ENCODE results near the gene TRAF1.

Gene TRAF1

DNA sequence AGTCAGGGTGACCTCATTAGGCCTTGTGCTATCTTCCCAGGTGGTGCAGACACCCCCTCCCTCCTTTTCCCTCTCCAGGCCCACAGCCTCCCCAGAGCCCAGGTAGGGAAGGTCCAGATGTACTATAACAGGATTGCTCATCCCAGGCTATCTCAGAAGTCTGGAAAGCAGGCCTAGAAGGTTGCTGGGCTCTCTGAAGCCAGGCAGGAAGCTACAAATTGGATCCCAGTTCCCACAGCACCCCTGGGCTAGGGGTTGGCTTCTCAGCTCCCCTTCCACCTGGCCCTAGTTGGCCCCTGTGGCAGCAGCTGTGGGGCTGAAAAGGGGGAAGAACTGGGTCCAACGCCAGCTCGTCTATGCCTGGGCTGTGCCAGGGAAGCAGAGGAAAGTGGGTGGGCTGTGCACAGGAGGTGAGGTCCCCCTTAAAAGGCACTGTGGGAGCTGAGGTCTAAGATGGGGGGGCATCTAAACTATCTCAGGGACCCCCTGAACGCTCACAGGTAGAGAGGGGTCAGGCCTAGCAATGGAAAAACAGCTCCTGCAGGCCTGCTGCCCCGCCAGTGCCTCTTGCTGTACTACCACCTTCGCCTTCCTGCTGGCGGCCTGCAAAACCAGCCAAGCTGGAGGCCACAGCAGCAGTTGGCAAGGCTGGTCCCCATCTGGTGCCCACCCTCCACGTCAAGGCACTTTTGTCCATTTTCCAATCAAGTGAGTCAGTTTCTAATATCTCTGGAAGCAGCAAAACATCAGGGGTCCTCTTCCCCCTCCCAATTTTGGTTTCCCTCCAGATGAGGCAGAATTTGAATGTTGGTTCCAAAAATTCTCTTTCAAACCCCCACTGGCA is 70.5 kb downstream of the TRAF1 start:
- DNase-seq (ENCODE audit: insufficient read length, low spot score) = no peak

DNA sequence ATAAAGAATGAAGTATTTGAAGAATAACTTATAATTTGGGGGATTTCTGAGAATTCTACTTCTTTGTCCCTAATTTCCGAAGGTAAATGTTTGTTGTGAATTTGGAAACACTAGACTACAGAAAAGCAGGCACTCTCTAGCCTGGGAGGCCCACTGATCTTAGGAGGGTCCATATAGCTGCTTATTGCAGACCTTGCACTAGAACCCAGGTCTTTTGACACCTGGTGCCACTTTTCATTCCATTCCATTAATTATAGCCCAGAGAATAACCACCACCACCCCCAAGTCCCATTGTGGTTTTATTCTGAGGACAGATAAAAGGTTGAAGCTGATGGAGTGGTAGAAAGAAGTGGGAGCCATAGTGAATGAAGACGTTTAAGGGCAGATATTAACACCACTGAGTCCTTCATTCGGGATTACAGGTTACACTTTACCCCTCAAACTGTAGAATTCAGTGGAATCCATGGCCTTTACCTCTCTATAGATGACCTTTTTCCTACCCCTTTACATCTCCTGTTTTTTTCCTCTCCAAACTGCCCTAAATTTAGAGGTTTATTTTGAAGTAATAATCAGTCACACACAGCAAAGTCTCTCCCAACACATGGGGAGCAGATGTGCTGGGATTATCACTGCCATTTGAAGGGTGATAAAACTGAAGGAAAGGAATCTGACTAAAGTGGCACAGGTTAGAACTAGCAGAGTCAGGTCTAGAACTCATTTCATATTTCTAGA is 71.8 kb downstream of the TRAF1 start:
- DNase-seq (ENCODE audit: insufficient read length, low spot score) = no peak
- no peak for FAIRE-seq

More for the DNA sequence above, 70.5 kb downstream of the TRAF1 start:
- FAIRE-seq = no peak

DNA sequence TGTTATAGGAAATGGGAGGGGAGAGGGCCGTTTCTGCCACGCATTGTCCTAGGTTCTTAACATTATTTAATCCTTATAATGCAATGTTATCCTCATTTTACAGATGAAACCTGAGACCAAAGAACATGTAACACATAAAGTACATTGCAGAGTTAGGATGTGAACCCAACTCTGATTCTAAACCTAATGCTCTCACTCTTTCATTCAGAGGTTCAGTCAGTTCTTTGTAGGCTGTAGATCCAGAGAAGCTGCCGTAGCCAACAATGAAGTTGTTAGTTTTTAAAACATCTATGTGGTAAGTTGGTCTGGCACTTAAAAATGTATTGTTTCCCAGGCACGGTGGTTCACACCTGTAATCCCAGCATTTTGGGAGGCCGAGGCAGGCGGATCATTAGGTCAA is 73.4 kb downstream of the TRAF1 start:
- DNase-seq (ENCODE audit: insufficient read length, low spot score) = no peak
- FAIRE-seq = no peak

All from GM19239 (cell line).